ENCODE results near the gene FBXO36.
"Not testable (repeated sequence)": the region's sequence is repeated elsewhere in the genome, so short reads cannot be mapped to it uniquely, and the experiment has no call there.

The FBXO36 gene

GRCh38 chr2:229910832-229911412 lies 11.4 kb upstream of the FBXO36 start:
- DNase-seq (ENCODE audit: low spot score), result no peak

GRCh38 chr2:229914171-229914570 lies 8.1 kb upstream of the FBXO36 start:
- DNase-seq (ENCODE audit: low spot score), result no peak

GRCh38 chr2:229917793-229918192 lies 4.5 kb upstream of the FBXO36 start:
- DNase-seq (ENCODE audit: low spot score), result no peak

GRCh38 chr2:229920011-229920641 lies 2.2 kb upstream of the FBXO36 start:
- no peak for DNase-seq (ENCODE audit: low spot score)

- peak; percentile 82 for DNase-seq (ENCODE audit: low spot score)
Measured at GRCh38 chr2:229921101-229921891, 1.0 kb upstream of the FBXO36 start.

- DNase-seq (ENCODE audit: low spot score), result peak; percentile 93
Measured at GRCh38 chr2:229921892-229922448, 333 bp upstream of the FBXO36 start, which contains the start of gene TRIP12. TRIP12 (minus strand) TSS chr2:229922009; CDS start chr2:229880079, 41,930 bp downstream.

- not testable (repeated sequence) for DNase-seq (ENCODE audit: low spot score)
Measured at GRCh38 chr2:229924541-229924940, 2.2 kb downstream of the FBXO36 start.

- DNase-seq (ENCODE audit: low spot score), result no peak
Measured at GRCh38 chr2:229925201-229925600, 2.9 kb downstream of the FBXO36 start.

- no peak for DNase-seq (ENCODE audit: low spot score)
Measured at GRCh38 chr2:229927817-229928321, 5.6 kb downstream of the FBXO36 start.

GRCh38 chr2:229930656-229931055 lies 8.4 kb downstream of the FBXO36 start:
- DNase-seq (ENCODE audit: low spot score), result no peak

GRCh38 chr2:229931241-229931640 lies 8.9 kb downstream of the FBXO36 start:
- DNase-seq (ENCODE audit: low spot score), result no peak

- DNase-seq (ENCODE audit: low spot score), result no peak
Measured at GRCh38 chr2:229937537-229937936, 15.2 kb downstream of the FBXO36 start.

GRCh38 chr2:229942671-229943070 lies 20.4 kb downstream of the FBXO36 start:
- no peak for DNase-seq (ENCODE audit: low spot score)

GRCh38 chr2:229943171-229943570 lies 20.9 kb downstream of the FBXO36 start:
- no peak for DNase-seq (ENCODE audit: low spot score)

GRCh38 chr2:229943770-229944449 lies 21.6 kb downstream of the FBXO36 start:
- DNase-seq (ENCODE audit: low spot score), result no peak

GRCh38 chr2:229945975-229946374 lies 23.7 kb downstream of the FBXO36 start:
- no peak for DNase-seq (ENCODE audit: low spot score)

GRCh38 chr2:229947544-229947943 lies 25.2 kb downstream of the FBXO36 start:
- no peak for DNase-seq (ENCODE audit: low spot score)

- no peak for DNase-seq (ENCODE audit: low spot score)
Measured at GRCh38 chr2:229952256-229952835, 30.0 kb downstream of the FBXO36 start.

- DNase-seq (ENCODE audit: low spot score), result no peak
Measured at GRCh38 chr2:229955663-229956062, 33.4 kb downstream of the FBXO36 start.

- DNase-seq (ENCODE audit: low spot score), result no peak
Measured at GRCh38 chr2:229956491-229956890, 34.2 kb downstream of the FBXO36 start.

GRCh38 chr2:229963596-229963995 lies 41.3 kb downstream of the FBXO36 start:
- not testable (repeated sequence) for DNase-seq (ENCODE audit: low spot score)

GRCh38 chr2:229969921-229970320 lies 47.6 kb downstream of the FBXO36 start:
- DNase-seq (ENCODE audit: low spot score), result no peak

Measured in putamen (tissue), 1 donor.